Measurements from ENCODE around the gene OLFML3.

- TF ChIP-seq POLR2A (IDR thresholded peaks at IDR 0.05) (no peak), EP300 (IDR thresholded peaks at IDR 0.05) (no peak)
These were observed 44.7 kb upstream of the OLFML3 start for GRCh38 chr1:113934511-113935055.
